Liver (tissue), 9 donors: ENCODE measurements around the gene NLGN1. TPM values are rescaled to one million over a fixed set of nuclear protein-coding genes. Genes with fewer than 3 reads are reported as not detected.

Experiments used
- DNase-seq: peaks from one replicate; pipeline ENCODE4 v3.0.0-alpha.2; 2017; ENCODE audit warnings: low spot score
- H3K27ac ChIP-seq, 2 donors: one replicate each; pipeline ENCODE4 v1.7.0; 2013; ENCODE audit warnings: inconsistent platforms in 2 of 2, low read length in 2 of 2, control low read depth in 1 of 2, low read depth in 1 of 2, mild to moderate bottlenecking in 1 of 2
- H3K27me3 ChIP-seq, 4 donors: one replicate each; pipeline versions ENCODE4 v1.6.1 to v1.7.0; 2013; ENCODE audit warnings: low read length in 3 of 4, inconsistent platforms in 1 of 4, mild to moderate bottlenecking in 1 of 4, moderate library complexity in 1 of 4; ENCODE audit not compliant: control insufficient read depth in 4 of 4, insufficient read depth in 4 of 4
- H3K36me3 ChIP-seq, 4 donors: one replicate each; pipeline versions ENCODE4 v1.6.1 to v1.7.0; 2013; ENCODE audit warnings: low read length in 3 of 4, mild to moderate bottlenecking in 3 of 4, low read depth in 1 of 4, moderate library complexity in 1 of 4; ENCODE audit not compliant: control insufficient read depth in 4 of 4, insufficient read depth in 3 of 4
- H3K4me1 ChIP-seq, 4 donors: one replicate each; pipeline versions ENCODE4 v1.6.1 to v1.7.0; 2013; ENCODE audit warnings: low read length in 3 of 4, mild to moderate bottlenecking in 3 of 4, moderate library complexity in 1 of 4; ENCODE audit not compliant: control insufficient read depth in 4 of 4, insufficient read depth in 4 of 4
- H3K4me3 ChIP-seq, 3 donors: one replicate each; pipeline versions ENCODE4 v1.6.1 to v1.7.0; 2013; ENCODE audit warnings: low read length in 3 of 3, control low read depth in 1 of 3, low read depth in 1 of 3, mild to moderate bottlenecking in 1 of 3
- H3K9ac ChIP-seq, 2 donors: one replicate each; pipeline ENCODE4 v1.7.0; 2013; ENCODE audit warnings: low read length in 2 of 2, mild to moderate bottlenecking in 2 of 2, moderate library complexity in 2 of 2, control low read depth in 1 of 2, low read depth in 1 of 2
- H3K9me3 ChIP-seq, 4 donors: one replicate each; pipeline versions ENCODE4 v1.6.1 to v1.7.0; 2013; ENCODE audit warnings: low read length in 3 of 4; ENCODE audit not compliant: control insufficient read depth in 4 of 4
- CTCF ChIP-seq: fragments of 150-350 bp; IDR thresholded peaks from 2 replicates; pipeline ENCODE4 v1.5.1; 2017; ENCODE audit warnings: improper control_type of control experiment, low read depth, low read length; ENCODE audit not compliant: missing input control
- EGR1 ChIP-seq, 2 donors: IDR thresholded peaks; 2 replicates each; pipeline ENCODE4 v1.6.1; 2016 to 2018; ENCODE audit warnings: antibody characterized with exemption in 2 of 2, low read depth in 2 of 2
- FOXA1 ChIP-seq: IDR thresholded peaks from 2 replicates; pipeline ENCODE4 v1.6.1; 2016; ENCODE audit warnings: antibody characterized with exemption
- FOXA2 ChIP-seq: IDR thresholded peaks from 2 replicates; pipeline ENCODE4 v1.6.1; 2016; ENCODE audit warnings: antibody characterized with exemption
- GABPA ChIP-seq, 2 donors: IDR thresholded peaks in 1 of 2; conservative IDR thresholded peaks in 1 of 2; 2 replicates each; pipeline ENCODE4 v1.6.1; 2016; ENCODE audit warnings: antibody characterized with exemption in 2 of 2, mild to moderate bottlenecking in 1 of 2, moderate library complexity in 1 of 2
- HNF4A ChIP-seq, 2 donors: conservative IDR thresholded peaks; 2 replicates each; pipeline ENCODE4 v1.6.1; 2016; ENCODE audit warnings: antibody characterized with exemption in 2 of 2, mild to moderate bottlenecking in 2 of 2
- HNF4G ChIP-seq: IDR thresholded peaks from 2 replicates; pipeline ENCODE4 v1.6.1; 2016; ENCODE audit warnings: antibody characterized with exemption
- JUND ChIP-seq, 2 donors: IDR thresholded peaks; 2 replicates each; pipeline ENCODE4 v1.6.1; 2016; ENCODE audit warnings: antibody characterized with exemption in 2 of 2
- NR2F2 ChIP-seq: IDR thresholded peaks from 2 replicates; pipeline ENCODE4 v1.6.1; 2016; ENCODE audit warnings: antibody characterized with exemption
- RAD21 ChIP-seq, 2 donors: IDR thresholded peaks; 2 replicates each; pipeline ENCODE4 v1.6.1; 2016; ENCODE audit warnings: antibody characterized with exemption in 2 of 2, mild to moderate bottlenecking in 2 of 2
- RXRA ChIP-seq, 2 donors: IDR thresholded peaks; 2 replicates each; pipeline ENCODE4 v1.6.1; 2017 to 2018; ENCODE audit warnings: antibody characterized with exemption in 2 of 2, mild to moderate bottlenecking in 1 of 2
- SP1 ChIP-seq: IDR thresholded peaks from 2 replicates; pipeline ENCODE4 v1.6.1; 2018; ENCODE audit warnings: antibody characterized with exemption, mild to moderate bottlenecking
- TAF1 ChIP-seq: conservative IDR thresholded peaks from 2 replicates; pipeline ENCODE4 v1.6.1; 2016; ENCODE audit warnings: antibody characterized with exemption, mild to moderate bottlenecking
- YY1 ChIP-seq: IDR thresholded peaks from 2 replicates; pipeline ENCODE4 v1.6.1; 2016; ENCODE audit warnings: antibody characterized with exemption, mild to moderate bottlenecking
- ZBTB33 ChIP-seq: IDR thresholded peaks from 2 replicates; pipeline ENCODE4 v1.6.1; 2016; ENCODE audit warnings: antibody characterized with exemption
- WGBS: extraction: QIAGEN DNeasy Blood & Tissue Kit; methylation state at CpG from one replicate; pipeline ENCODE4 v1.1.7; 2013; 5-methylcytosine and 5-hydroxymethylcytosine counted together
- polyA plus RNA-seq, 2 donors: library from polyadenylated mRNA; stranded (reverse) in 1 of 2; unstranded in 1 of 2; fragments of 200-250 nt in 1 of 2; fragments of >200 nt in 1 of 2; fragmentation: Nextera tagmentation in 1 of 2; extraction: Ambion mirVana in 1 of 2; gene quantifications; one replicate each; pipeline versions ENCODE4 v1.2.1 to v1.2.3, GENCODE V29; 2013 to 2015
- total RNA-seq, 2 donors: library from RNA; depleted of rRNA; stranded (reverse); fragments of >200 nt; gene quantifications; one replicate each; pipeline ENCODE4 v1.2.3, GENCODE V29; 2014
- TF ChIP-seq, protein P1 (sequence below): IDR thresholded peaks from 2 replicates; pipeline ENCODE4 v1.6.1; 2016; ENCODE audit warnings: antibody characterized with exemption
- TF ChIP-seq, protein P2 (sequence below): IDR thresholded peaks from 2 replicates; pipeline ENCODE4 v1.6.1; 2016; ENCODE audit warnings: antibody characterized with exemption
- TF ChIP-seq, protein P3 (sequence below): IDR thresholded peaks from 2 replicates; pipeline ENCODE4 v1.6.1; 2016; ENCODE audit warnings: antibody characterized with exemption, mild to moderate bottlenecking
- donor health status: healthy.
- donor health status: healthy.
- donor health status: healthy.
- donor health status: healthy.
- donor health status: healthy.

NLGN1 gene
- total and polyA plus RNA-seq, 4 donors: 0.02 to 0.67 (median 0.37) TPM; not detected in 1

- WGBS: 82% methylated on average over 3 of the region's 3 CpGs
- no peaks in the 10 kb centered on the region for H3K4me1 ChIP-seq
- no peak overlapping the region for H3K9ac ChIP-seq
- TF ChIP-seq NR2F2: no peak
- no peak for TF ChIP-seq ZBTB33
- TF ChIP-seq RXRA (IDR thresholded peaks at IDR 0.05): no peak
- no peak for TF ChIP-seq FOXA1
- no peak for TF ChIP-seq TAF1
- no peak for TF ChIP-seq RAD21 (IDR thresholded peaks at IDR 0.05)
- no peak for TF ChIP-seq YY1
- no peak for TF ChIP-seq HNF4G
- no peaks in the 10 kb centered on the region for H3K27me3 ChIP-seq
- no peak for DNase-seq
- H3K36me3 ChIP-seq: no peaks in the 10 kb centered on the region
- H3K27ac ChIP-seq: no peak overlapping the region
- no peak overlapping the region for H3K4me3 ChIP-seq
- H3K9me3 ChIP-seq: no peaks in the 10 kb centered on the region
Measured at GRCh38 chr3:174097686-174098085, 700.1 kb downstream of the NLGN1 start.

DNA sequence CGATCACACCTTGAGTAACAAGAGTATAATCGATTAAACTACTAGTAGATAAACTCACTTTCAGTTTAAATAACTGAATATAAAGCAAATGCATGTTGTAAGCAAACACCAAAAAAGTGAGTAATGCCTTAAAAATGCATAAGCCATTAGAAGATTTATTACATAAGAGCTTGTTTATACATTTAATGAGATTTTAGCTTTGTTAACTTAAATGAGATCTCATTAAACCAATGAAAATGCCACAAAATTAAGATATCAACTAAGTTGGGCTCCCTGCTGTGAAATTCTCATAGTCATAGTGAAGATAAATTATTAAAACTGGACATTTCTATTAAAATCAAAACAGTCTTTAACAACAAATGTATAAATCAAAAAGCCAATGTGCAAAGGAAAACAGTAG is 701.2 kb downstream of the NLGN1 start:
- no peak for DNase-seq
- WGBS: 89% methylated on average over 2 of the region's 2 CpGs

More for the DNA sequence above, 701.2 kb downstream of the NLGN1 start:
- H3K4me3 ChIP-seq: no peak overlapping the region
- H3K4me1 ChIP-seq: no peaks in the 10 kb centered on the region
- TF ChIP-seq NR2F2 (no peak), EGR1 (IDR thresholded peaks at IDR 0.05; ENCODE audit: low read depth in 2 of 2) (no peak), YY1 (no peak), RXRA (IDR thresholded peaks at IDR 0.05) (no peak), JUND (IDR thresholded peaks at IDR 0.05) (no peak), RAD21 (IDR thresholded peaks at IDR 0.05) (no peak), TAF1 (no peak), SP1 (no peak), ZBTB33 (no peak), HNF4A (conservative IDR thresholded peaks at IDR 0.05) (no peak), HNF4G (no peak), GABPA (IDR thresholded peaks at IDR 0.05 in 1 of 2, conservative IDR thresholded peaks at IDR 0.05 in 1 of 2) (no peak), FOXA1 (no peak), FOXA2 (no peak), CTCF (no peak)
- TF ChIP-seq, protein P1, sequence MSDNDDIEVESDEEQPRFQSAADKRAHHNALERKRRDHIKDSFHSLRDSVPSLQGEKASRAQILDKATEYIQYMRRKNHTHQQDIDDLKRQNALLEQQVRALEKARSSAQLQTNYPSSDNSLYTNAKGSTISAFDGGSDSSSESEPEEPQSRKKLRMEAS: no peak
- TF ChIP-seq, protein P2, sequence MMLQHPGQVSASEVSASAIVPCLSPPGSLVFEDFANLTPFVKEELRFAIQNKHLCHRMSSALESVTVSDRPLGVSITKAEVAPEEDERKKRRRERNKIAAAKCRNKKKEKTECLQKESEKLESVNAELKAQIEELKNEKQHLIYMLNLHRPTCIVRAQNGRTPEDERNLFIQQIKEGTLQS: no peak
- TF ChIP-seq, protein P3, sequence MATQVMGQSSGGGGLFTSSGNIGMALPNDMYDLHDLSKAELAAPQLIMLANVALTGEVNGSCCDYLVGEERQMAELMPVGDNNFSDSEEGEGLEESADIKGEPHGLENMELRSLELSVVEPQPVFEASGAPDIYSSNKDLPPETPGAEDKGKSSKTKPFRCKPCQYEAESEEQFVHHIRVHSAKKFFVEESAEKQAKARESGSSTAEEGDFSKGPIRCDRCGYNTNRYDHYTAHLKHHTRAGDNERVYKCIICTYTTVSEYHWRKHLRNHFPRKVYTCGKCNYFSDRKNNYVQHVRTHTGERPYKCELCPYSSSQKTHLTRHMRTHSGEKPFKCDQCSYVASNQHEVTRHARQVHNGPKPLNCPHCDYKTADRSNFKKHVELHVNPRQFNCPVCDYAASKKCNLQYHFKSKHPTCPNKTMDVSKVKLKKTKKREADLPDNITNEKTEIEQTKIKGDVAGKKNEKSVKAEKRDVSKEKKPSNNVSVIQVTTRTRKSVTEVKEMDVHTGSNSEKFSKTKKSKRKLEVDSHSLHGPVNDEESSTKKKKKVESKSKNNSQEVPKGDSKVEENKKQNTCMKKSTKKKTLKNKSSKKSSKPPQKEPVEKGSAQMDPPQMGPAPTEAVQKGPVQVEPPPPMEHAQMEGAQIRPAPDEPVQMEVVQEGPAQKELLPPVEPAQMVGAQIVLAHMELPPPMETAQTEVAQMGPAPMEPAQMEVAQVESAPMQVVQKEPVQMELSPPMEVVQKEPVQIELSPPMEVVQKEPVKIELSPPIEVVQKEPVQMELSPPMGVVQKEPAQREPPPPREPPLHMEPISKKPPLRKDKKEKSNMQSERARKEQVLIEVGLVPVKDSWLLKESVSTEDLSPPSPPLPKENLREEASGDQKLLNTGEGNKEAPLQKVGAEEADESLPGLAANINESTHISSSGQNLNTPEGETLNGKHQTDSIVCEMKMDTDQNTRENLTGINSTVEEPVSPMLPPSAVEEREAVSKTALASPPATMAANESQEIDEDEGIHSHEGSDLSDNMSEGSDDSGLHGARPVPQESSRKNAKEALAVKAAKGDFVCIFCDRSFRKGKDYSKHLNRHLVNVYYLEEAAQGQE: no peak
- H3K36me3 ChIP-seq: no peaks in the 10 kb centered on the region
- H3K27me3 ChIP-seq: no peaks in the 10 kb centered on the region
- H3K9ac ChIP-seq: no peak overlapping the region
- no peak overlapping the region for H3K27ac ChIP-seq
- no peaks in the 10 kb centered on the region for H3K9me3 ChIP-seq
